Prostate gland (tissue), 2 donors: ENCODE data around the gene LDLRAD4. TPM values are rescaled to one million over a fixed set of nuclear protein-coding genes. Genes with fewer than 3 reads are reported as not detected.

Experiments used
- DNase-seq: peaks from one replicate; pipeline ENCODE4 v3.0.0-alpha.2; 2019; ENCODE audit warnings: low spot score
- H3K27ac ChIP-seq, 2 donors: fragments of 200-600 bp; sonication (generic); 2 replicates each; pipeline ENCODE4 v1.5.1; 2017 to 2019
- H3K27me3 ChIP-seq: fragments of 200-600 bp; sonication (generic); replicated peaks from 2 replicates; pipeline ENCODE4 v1.5.1; 2019; ENCODE audit not compliant: insufficient read depth
- H3K36me3 ChIP-seq, 2 donors: fragments of 200-600 bp; sonication (generic); 1 replicate in 1 of 2; 2 replicates in 1 of 2; pipeline versions ENCODE4 v1.5.1 to v1.8.1; 2017 to 2019
- H3K4me1 ChIP-seq: fragments of 200-600 bp; sonication (generic); replicated peaks from 2 replicates; pipeline ENCODE4 v1.5.1; 2019
- H3K4me3 ChIP-seq, 2 donors: fragments of 200-600 bp; sonication (generic); 2 replicates each; pipeline ENCODE4 v1.5.1; 2017 to 2019
- H3K9me3 ChIP-seq: fragments of 200-600 bp; sonication (generic); 2 replicates; pipeline ENCODE4 v1.5.1; 2017
- CTCF ChIP-seq, 4 experiments: fragments of 200-600 bp in 2 of 4; fragments of 450-650 bp in 2 of 4; sonication (generic) in 2 of 4; IDR thresholded peaks; 1 replicate in 3 of 4; 2 replicates in 1 of 4; pipeline ENCODE4 v1.5.1; 2016 to 2019; ENCODE audit warnings: antibody characterized with exemption in 4 of 4, mild to moderate bottlenecking in 2 of 4, moderate library complexity in 2 of 4
- POLR2A ChIP-seq: fragments of 450-650 bp; IDR thresholded peaks from one replicate; pipeline ENCODE4 v1.6.1; 2016; ENCODE audit warnings: antibody characterized with exemption, mild to moderate bottlenecking
- POLR2AphosphoS5 ChIP-seq: sonication (generic); formaldehyde crosslinking; IDR thresholded peaks from one replicate; pipeline ENCODE4 v1.6.1; 2017; ENCODE audit warnings: antibody characterized with exemption
- WGBS: methylation state at CpG from one replicate; pipeline ENCODE4 v1.1.5; 2018; 5-methylcytosine and 5-hydroxymethylcytosine counted together
- intact Hi-C: fragments of 100-400 bp; cut with DNase I; formaldehyde crosslinking; loops from one replicate; pipeline ENCODE4 v1.14.2; 2022
- total RNA-seq, 2 donors: library from RNA; depleted of rRNA; stranded (reverse); fragments of >200 nt; gene quantifications; one replicate each; pipeline ENCODE4 v1.1.0, GENCODE V29; 2016

Gene LDLRAD4
- total RNA-seq, 2 donors from 2014 or later, result 59.9 to 107 TPM

- no peak for TF ChIP-seq POLR2A
- no peak for TF ChIP-seq CTCF (IDR thresholded peaks at IDR 0.05)
- TF ChIP-seq POLR2AphosphoS5, result no peak
- intact Hi-C loops, result no loop called here
- Histone ChIP-seq H3K4me1 (no peaks in the 10 kb centered on the region), H3K27me3 (no peaks in the 10 kb centered on the region), H3K27ac (no peak overlapping the region), H3K36me3 (no peaks in the 10 kb centered on the region), H3K9me3 (no peaks in the 10 kb centered on the region), H3K4me3 (no peak overlapping the region)
- WGBS, result 84% methylated on average over 7 of the region's 7 CpGs
- DNase-seq, result no peak
Measured at GRCh38 chr18:13580351-13580750, 361.8 kb downstream of the LDLRAD4 start.

GRCh38 chr18:13580991-13581390 lies 362.4 kb downstream of the LDLRAD4 start:
- 85% methylated on average over 4 of the region's 4 CpGs for WGBS
- no peaks in the 10 kb centered on the region for H3K27me3 ChIP-seq
- H3K9me3 ChIP-seq, result no peaks in the 10 kb centered on the region
- intact Hi-C loops, result no loop called here
- no peak for DNase-seq
- H3K36me3 ChIP-seq, result no peaks in the 10 kb centered on the region
- no peaks in the 10 kb centered on the region for H3K4me1 ChIP-seq
- TF ChIP-seq POLR2A (no peak), CTCF (IDR thresholded peaks at IDR 0.05) (no peak), POLR2AphosphoS5 (no peak)
- no peak overlapping the region for H3K4me3 ChIP-seq
- no peak overlapping the region for H3K27ac ChIP-seq

GRCh38 chr18:13581496-13582177 lies 363.1 kb downstream of the LDLRAD4 start:
- no peaks in the 10 kb centered on the region for H3K36me3 ChIP-seq
- no peak overlapping the region for H3K27ac ChIP-seq
- no peaks in the 10 kb centered on the region for H3K9me3 ChIP-seq
- no peaks in the 10 kb centered on the region for H3K4me1 ChIP-seq
- no peaks in the 10 kb centered on the region for H3K27me3 ChIP-seq
- intact Hi-C loops, result no loop called here
- WGBS, result 95% methylated on average over 5 of the region's 5 CpGs
- DNase-seq, result no peak
- TF ChIP-seq POLR2A (no peak), POLR2AphosphoS5 (no peak), CTCF (IDR thresholded peaks at IDR 0.05) (no peak)
- H3K4me3 ChIP-seq, result no peak overlapping the region

- TF ChIP-seq POLR2A (no peak), CTCF (IDR thresholded peaks at IDR 0.05) (no peak), POLR2AphosphoS5 (no peak)
- no peak overlapping the region for H3K4me3 ChIP-seq
Measured at GRCh38 chr18:13582178-13582670, 363.7 kb downstream of the LDLRAD4 start.

More at GRCh38 chr18:13582178-13582670, 363.7 kb downstream of the LDLRAD4 start:
- no peaks in the 10 kb centered on the region for H3K4me1 ChIP-seq
- H3K27ac ChIP-seq, result no peak overlapping the region
- 87% methylated on average over 9 of the region's 9 CpGs for WGBS
- no peaks in the 10 kb centered on the region for H3K9me3 ChIP-seq
- intact Hi-C loops, result no loop called here
- no peaks in the 10 kb centered on the region for H3K27me3 ChIP-seq
- no peak for DNase-seq
- H3K36me3 ChIP-seq, result no peaks in the 10 kb centered on the region
